Transverse colon (tissue), 4 donors: ENCODE measurements around the gene SUZ12.
"Not testable (repeated sequence)": the region's sequence is repeated elsewhere in the genome, so short reads cannot be mapped to it uniquely, and the experiment has no call there.

Experiments used
- CTCF ChIP-seq, 5 experiments: fragments of 200-600 bp in 3 of 5; fragments of 450-650 bp in 2 of 5; sonication (generic) in 3 of 5; IDR thresholded peaks; 1 replicate in 2 of 5; 2 replicates in 3 of 5; pipeline ENCODE4 v1.5.1; 2016 to 2017; ENCODE audit warnings: antibody characterized with exemption in 5 of 5, inconsistent platforms in 3 of 5, mild to moderate bottlenecking in 2 of 5, moderate library complexity in 1 of 5
- EP300 ChIP-seq: sonication (generic); formaldehyde crosslinking; IDR thresholded peaks from one replicate; pipeline ENCODE4 v1.6.1; 2017; ENCODE audit warnings: antibody characterized with exemption, low read depth
- POLR2A ChIP-seq: fragments of 450-650 bp; IDR thresholded peaks from one replicate; pipeline ENCODE4 v1.6.1; 2016; ENCODE audit warnings: antibody characterized with exemption, mild to moderate bottlenecking, moderate library complexity
- POLR2AphosphoS5 ChIP-seq, 3 donors: sonication (generic); formaldehyde crosslinking; IDR thresholded peaks; one replicate each; pipeline ENCODE4 v1.6.1; 2016; ENCODE audit warnings: antibody characterized with exemption in 3 of 3

GRCh38 chr17:32047663-32048062 is 110.9 kb downstream of the SUZ12 start:
- not testable (repeated sequence) for TF ChIP-seq POLR2AphosphoS5 (IDR thresholded peaks at IDR 0.05); CTCF (IDR thresholded peaks at IDR 0.05); POLR2A; EP300
